ENCODE results near the gene PSME3. TPM values are rescaled to one million over a fixed set of nuclear protein-coding genes. Genes with fewer than 3 reads are reported as not detected.
A peak's percentile ranks its signal among the peaks of the same experiment; 100 is the strongest.

The PSME3 gene
- 100 to 1,000 TPM; 109 to 116 (median 114) TPM for polyA plus RNA-seq (ENCODE audit: insufficient read length in 3 of 3)

GRCh38 chr17:42832934-42833766 is at the start of gene PSME3:
Gene PSME3 (plus strand): TSS chr17:42833397. CDS start chr17:42833632, 235 bp downstream.
- DNase-seq (ENCODE audit: low read depth in 3 of 3, low spot score in 2 of 3), result peak; percentile 76 to 85 (median 76)

GRCh38 chr17:42783791-42784138 is 49.4 kb upstream of the PSME3 start:
- no peak for DNase-seq (ENCODE audit: low read depth in 3 of 3, low spot score in 2 of 3)

GRCh38 chr17:42784409-42784808 is 48.8 kb upstream of the PSME3 start:
- no peak for DNase-seq (ENCODE audit: low read depth in 3 of 3, low spot score in 2 of 3)

- no peak for DNase-seq (ENCODE audit: low read depth in 3 of 3, low spot score in 2 of 3)
These were observed 48.2 kb upstream of the PSME3 start for GRCh38 chr17:42784811-42785592.

- no peak for DNase-seq (ENCODE audit: low read depth in 3 of 3, low spot score in 2 of 3)
These were observed 45.9 kb upstream of the PSME3 start for GRCh38 chr17:42787266-42787665.

- DNase-seq (ENCODE audit: low read depth in 3 of 3, low spot score in 2 of 3), result no peak
These were observed 41.2 kb upstream of the PSME3 start for GRCh38 chr17:42791948-42792347.

- DNase-seq (ENCODE audit: low read depth in 3 of 3, low spot score in 2 of 3), result no peak
These were observed 40.7 kb upstream of the PSME3 start for GRCh38 chr17:42792545-42792944.

- no peak for DNase-seq (ENCODE audit: low read depth in 3 of 3, low spot score in 2 of 3)
These were observed 38.1 kb upstream of the PSME3 start for GRCh38 chr17:42795061-42795460.

GRCh38 chr17:42795465-42795864 is 37.7 kb upstream of the PSME3 start:
- DNase-seq (ENCODE audit: low read depth in 3 of 3, low spot score in 2 of 3), result no peak

- no peak for DNase-seq (ENCODE audit: low read depth in 3 of 3, low spot score in 2 of 3)
These were observed 37.0 kb upstream of the PSME3 start for GRCh38 chr17:42796066-42796758.

- DNase-seq (ENCODE audit: low read depth in 3 of 3, low spot score in 2 of 3), result no peak
These were observed 35.9 kb upstream of the PSME3 start for GRCh38 chr17:42797067-42798007.

GRCh38 chr17:42798011-42798382 is 35.2 kb upstream of the PSME3 start:
- no peak for DNase-seq (ENCODE audit: low read depth in 3 of 3, low spot score in 2 of 3)

GRCh38 chr17:42798383-42799380 is 34.5 kb upstream of the PSME3 start, which contains the start of the genes CNTD1 and COA3:
Gene CNTD1 (plus strand): TSS chr17:42798861. CDS start chr17:42799068, 207 bp downstream.
Gene COA3 (minus strand): TSS chr17:42798704. CDS start chr17:42798681, 23 bp downstream.
- DNase-seq (ENCODE audit: low read depth in 3 of 3, low spot score in 2 of 3), result peak in 1 of 3 donors; percentile 78

- DNase-seq (ENCODE audit: low read depth in 3 of 3, low spot score in 2 of 3), result no peak
These were observed 29.9 kb upstream of the PSME3 start for GRCh38 chr17:42803074-42803883.

GRCh38 chr17:42804918-42805367 is 28.3 kb upstream of the PSME3 start:
- no peak for DNase-seq (ENCODE audit: low read depth in 3 of 3, low spot score in 2 of 3)

GRCh38 chr17:42806249-42806648 is 26.9 kb upstream of the PSME3 start:
- no peak for DNase-seq (ENCODE audit: low read depth in 3 of 3, low spot score in 2 of 3)

GRCh38 chr17:42809250-42809649 is 23.9 kb upstream of the PSME3 start:
- DNase-seq (ENCODE audit: low read depth in 3 of 3, low spot score in 2 of 3), result no peak
